Activated CD8-positive, alpha-beta T cell treated with anti-CD3 and anti-CD28 coated beads for 36 hours (primary cell): Measurements from ENCODE around the gene ACSL5. TPM values are rescaled to one million over a fixed set of nuclear protein-coding genes. Genes with fewer than 3 reads are reported as not detected.

Source experiments
- ATAC-seq: fragments of 200-7000 bp; cut with Tn5 transposase; one replicate; pipeline ENCODE4 v1.10.0; 2021; ENCODE audit warnings: mild to moderate bottlenecking, moderate library complexity
- CTCF ChIA-PET: fragments of 350-600 bp; sonication (Branson Sonifier 250); formaldehyde crosslinking; loops from one replicate; lab custom pipeline; 2021; ENCODE audit warnings: antibody characterized with exemption; lab: Charles Lee
- POLR2A ChIA-PET: fragments of 350-600 bp; sonication (Branson Sonifier 250); formaldehyde crosslinking; loops from one replicate; lab custom pipeline; 2021; ENCODE audit warnings: antibody characterized with exemption; lab: Charles Lee
- DNase-seq: peaks from one replicate; pipeline ENCODE4 v3.0.0-alpha.2; 2020
- H3K27ac Mint-ChIP-seq: one replicate; pipeline ENCODE4 v1.8.0; 2021; ENCODE audit warnings: mild to moderate bottlenecking, mixed read lengths
- H3K27me3 Mint-ChIP-seq: one replicate; pipeline ENCODE4 v1.8.0; 2021; ENCODE audit warnings: mixed read lengths
- H3K36me3 Mint-ChIP-seq: one replicate; pipeline ENCODE4 v1.8.0; 2021; ENCODE audit warnings: low read depth, mixed read lengths
- H3K4me1 Mint-ChIP-seq: one replicate; pipeline ENCODE4 v1.8.0; 2021; ENCODE audit warnings: low read depth, mixed read lengths
- H3K4me3 Mint-ChIP-seq: one replicate; pipeline ENCODE4 v1.8.0; 2021; ENCODE audit warnings: mild to moderate bottlenecking, moderate library complexity, mixed read lengths
- H3K9me3 Mint-ChIP-seq: one replicate; pipeline ENCODE4 v1.8.0; 2021; ENCODE audit warnings: mixed read lengths
- CTCF ChIP-seq: fragments of 200-600 bp; IDR thresholded peaks from one replicate; pipeline ENCODE4 v1.8.0; 2022; ENCODE audit warnings: antibody characterized with exemption, mild to moderate bottlenecking
- intact Hi-C: fragments of 100-400 bp; cut with micrococcal nuclease; formaldehyde crosslinking; loops from one replicate; pipeline ENCODE4 v1.10.0; 2022
- total RNA-seq, 2 experiments: library from RNA; stranded (reverse); gene quantifications; one replicate each; pipeline ENCODE4 v1.2.3, GENCODE V29; 2021

The ACSL5 gene
- total RNA-seq, 2 experiments from 2014 or later: 33.7 to 34.1 TPM

DNA sequence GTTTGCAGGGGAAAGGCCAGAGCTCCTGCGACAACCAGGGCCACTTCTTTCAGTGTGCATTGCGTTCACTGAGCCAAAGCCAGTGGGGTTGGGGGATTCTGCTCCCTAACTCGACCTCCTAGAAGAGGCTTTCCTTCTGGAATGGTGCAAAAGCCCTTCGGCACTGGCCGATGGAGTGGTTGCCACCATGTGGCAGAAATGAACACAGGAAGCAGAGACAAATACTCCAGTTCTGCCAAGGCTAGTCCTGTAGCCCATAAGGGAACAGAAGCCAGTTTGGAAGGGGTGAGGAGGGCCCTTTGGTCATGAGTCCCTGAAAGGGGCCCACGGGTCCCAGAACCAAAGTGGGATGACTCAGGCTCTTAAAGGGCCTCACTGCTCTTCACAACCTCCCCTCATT, 29.7 kb upstream of the ACSL5 start:
- Mint-ChIP-seq H3K4me1 (no peaks in the 10 kb centered on the region), H3K27me3 (no peaks in the 10 kb centered on the region), H3K36me3 (no peaks in the 10 kb centered on the region), H3K27ac (no peak overlapping the region), H3K9me3 (no peaks in the 10 kb centered on the region), H3K4me3 (no peak overlapping the region)
- CTCF ChIA-PET: no interaction called here
- TF ChIP-seq CTCF: no peak
- POLR2A ChIA-PET: no interaction called here
- no peak for DNase-seq
- no peak for ATAC-seq
- intact Hi-C loops: no loop called here

GRCh38 chr10:112345202-112345601, 28.7 kb upstream of the ACSL5 start:
- Mint-ChIP-seq H3K27me3 (no peaks in the 10 kb centered on the region), H3K9me3 (no peaks in the 10 kb centered on the region)
- POLR2A ChIA-PET: no interaction called here

GRCh38 chr10:112345743-112346142, 28.2 kb upstream of the ACSL5 start:
- Mint-ChIP-seq H3K36me3 (no peaks in the 10 kb centered on the region), H3K27me3 (no peaks in the 10 kb centered on the region), H3K4me3 (no peak overlapping the region), H3K4me1 (no peaks in the 10 kb centered on the region), H3K27ac (no peak overlapping the region), H3K9me3 (no peaks in the 10 kb centered on the region)
- DNase-seq (no peak), ATAC-seq (no peak)
- ChIA-PET POLR2A (no interaction called here), CTCF (interaction anchor here (1.7 kb wide), 1 partner anchor 89 kb away, joined by 4 read pairs; no protein-coding TSS in a partner anchor)
- TF ChIP-seq CTCF: no peak
- intact Hi-C loops: no loop called here

More at GRCh38 chr10:112345202-112345601, 28.7 kb upstream of the ACSL5 start:
- Mint-ChIP-seq H3K4me1 (no peaks in the 10 kb centered on the region), H3K27ac (no peak overlapping the region), H3K4me3 (no peak overlapping the region), H3K36me3 (no peaks in the 10 kb centered on the region)
- DNase-seq: no peak
- TF ChIP-seq CTCF: no peak
- intact Hi-C loops: no loop called here
- CTCF ChIA-PET: interaction anchor here (1.7 kb wide), 1 partner anchor 90 kb away, joined by 4 read pairs; no protein-coding TSS in a partner anchor
- no peak for ATAC-seq

GRCh38 chr10:112346774-112347173, 27.1 kb upstream of the ACSL5 start:
- POLR2A ChIA-PET: no interaction called here
- DNase-seq (no peak), ATAC-seq (no peak)
- Mint-ChIP-seq H3K9me3 (no peaks in the 10 kb centered on the region), H3K27ac (no peak overlapping the region), H3K27me3 (no peaks in the 10 kb centered on the region), H3K4me3 (no peak overlapping the region), H3K36me3 (no peaks in the 10 kb centered on the region), H3K4me1 (no peaks in the 10 kb centered on the region)
- intact Hi-C loops: no loop called here
- no peak for TF ChIP-seq CTCF
- CTCF ChIA-PET: interaction anchor here (0.6 kb wide), 1 partner anchor 1794 kb away, joined by 3 read pairs; no protein-coding TSS in a partner anchor

DNA sequence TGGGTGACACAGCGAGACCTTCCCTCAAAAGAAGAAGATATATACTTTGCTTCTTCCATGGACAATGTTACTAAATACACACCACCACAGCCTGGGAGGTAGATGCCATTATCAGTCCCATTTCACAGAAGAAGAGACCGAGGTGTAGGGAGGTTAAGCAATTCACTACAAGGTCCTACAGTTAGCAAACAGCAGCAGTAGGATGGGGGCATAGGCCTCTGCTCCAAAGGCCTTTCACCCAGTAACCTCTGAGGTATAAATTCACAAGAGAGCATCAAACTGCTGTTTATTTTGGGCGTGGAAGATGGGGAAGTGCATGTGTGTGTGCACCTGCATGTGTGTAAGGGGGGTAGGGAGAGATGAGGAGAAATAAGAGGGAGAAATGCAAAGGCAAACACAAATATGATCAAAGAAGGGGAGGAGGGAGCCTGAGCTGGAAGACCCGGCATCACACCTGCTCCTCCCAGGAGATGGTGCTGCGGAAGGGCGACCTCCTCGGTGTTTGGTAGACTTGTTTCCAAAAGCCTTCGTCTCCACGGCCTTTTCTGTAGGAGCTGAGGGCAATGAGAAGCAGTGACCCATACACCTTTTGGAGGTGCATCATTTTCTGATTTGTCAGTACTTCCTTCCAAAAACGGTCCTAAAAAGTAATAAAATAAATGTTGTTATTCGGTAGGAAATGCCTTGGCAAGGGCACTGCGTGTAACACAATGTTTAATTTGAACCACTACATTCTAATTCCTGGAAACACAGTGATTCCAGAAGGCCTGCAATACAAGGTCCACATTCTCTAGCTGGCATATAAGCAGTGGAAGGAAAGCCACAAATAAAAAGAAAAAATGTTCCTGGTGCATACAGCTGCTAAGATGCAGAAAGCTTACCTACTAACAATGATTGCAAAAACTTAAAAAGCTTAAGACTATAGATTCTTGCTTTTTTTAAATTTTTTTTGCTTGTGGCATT, 25.9 kb upstream of the ACSL5 start:
- no peak for DNase-seq
- CTCF ChIA-PET: interaction anchor here (0.8 kb wide), 1 partner anchor 14 kb away, joined by 3 read pairs; no protein-coding TSS in a partner anchor
- Mint-ChIP-seq H3K4me3 (no peak overlapping the region), H3K9me3 (no peaks in the 10 kb centered on the region), H3K27ac (no peak overlapping the region), H3K36me3 (no peaks in the 10 kb centered on the region), H3K4me1 (no peaks in the 10 kb centered on the region), H3K27me3 (no peaks in the 10 kb centered on the region)
- intact Hi-C loops: no loop called here
- TF ChIP-seq CTCF: no peak
- no peak for ATAC-seq
- POLR2A ChIA-PET: interaction anchor here (1.1 kb wide), 1 partner anchor 9 kb away, joined by 3 read pairs; no protein-coding TSS in a partner anchor
